H1 (cell line): ENCODE measurements around the gene SLC22A14. TPM values are rescaled to one million over a fixed set of nuclear protein-coding genes. Genes with fewer than 3 reads are reported as not detected.
"Not testable (repeated sequence)": the region's sequence is repeated elsewhere in the genome, so short reads cannot be mapped to it uniquely, and the experiment has no call there.

ENCODE experiments used
- CTCF ChIA-PET: fragments of 300-600 bp; sonication (Branson Sonifier 250); formaldehyde crosslinking; loops from one replicate; lab custom pipeline; 2021; ENCODE audit not compliant: partially characterized antibody; lab: Charles Lee
- POLR2A ChIA-PET: fragments of 300-600 bp; sonication (Branson Sonifier 250); formaldehyde crosslinking; loops from one replicate; lab custom pipeline; 2021; ENCODE audit warnings: inconsistent platforms; ENCODE audit not compliant: partially characterized antibody; lab: Charles Lee
- DNase-seq, 2 experiments: peaks; one replicate each; pipeline versions ENCODE4 v3.0.0 to v3.0.0-alpha.2; 2010 to 2022; ENCODE audit warnings: low spot score in 2 of 2, low read depth in 1 of 2, mixed read lengths in 1 of 2
- FAIRE-seq: peaks from 2 replicates; lab custom pipeline; 2011; peaks lifted over from hg19 to GRCh38; lab: Jason Lieb, UNC
- H2AFZ ChIP-seq: 2 replicates; pipeline ENCODE4 v1.8.1; 2012; ENCODE audit warnings: low read length, inconsistent platforms
- H2AK5ac ChIP-seq: 2 replicates; pipeline ENCODE4 v1.6.1; 2013; ENCODE audit warnings: low read depth, low read length
- H2BK120ac ChIP-seq: replicated peaks from 2 replicates; pipeline ENCODE3; 2013; ENCODE audit warnings: low read depth, low read length, inconsistent platforms
- H2BK12ac ChIP-seq: 2 replicates; pipeline ENCODE4 v1.6.1; 2013; ENCODE audit warnings: low read depth, low read length
- H2BK15ac ChIP-seq: 2 replicates; pipeline ENCODE4 v1.6.1; 2013; ENCODE audit warnings: low read length
- H2BK20ac ChIP-seq: 2 replicates; pipeline ENCODE4 v1.6.1; 2013; ENCODE audit warnings: low read length
- H2BK5ac ChIP-seq: 2 replicates; pipeline ENCODE4 v1.6.1; 2013; ENCODE audit warnings: low read depth, low read length
- H3K14ac ChIP-seq: 2 replicates; pipeline ENCODE4 v1.6.1; 2013; ENCODE audit warnings: inconsistent platforms; ENCODE audit not compliant: insufficient read length
- H3K18ac ChIP-seq: 2 replicates; pipeline ENCODE4 v1.6.1; 2013; ENCODE audit warnings: low read length; ENCODE audit errors: extremely low read depth
- H3K23ac ChIP-seq: 2 replicates; pipeline ENCODE4 v1.6.1; 2013; ENCODE audit warnings: inconsistent platforms; ENCODE audit not compliant: insufficient read length
- H3K23me2 ChIP-seq: 2 replicates; pipeline ENCODE4 v1.6.1; 2013; ENCODE audit warnings: low read depth, low read length
- H3K27ac ChIP-seq: 2 replicates; pipeline ENCODE4 v1.6.1; 2011; ENCODE audit warnings: low read depth, low read length, inconsistent platforms
- H3K27me3 ChIP-seq, 4 experiments: replicated peaks in 1 of 4; 1 replicate in 1 of 4; 2 replicates in 3 of 4; pipeline versions ENCODE4 v1.6.1 to v1.8.1; 2011 to 2013; ENCODE audit warnings: low read length in 3 of 4, mild to moderate bottlenecking in 3 of 4, inconsistent platforms in 2 of 4, mixed read lengths in 2 of 4, moderate library complexity in 1 of 4; ENCODE audit not compliant: control insufficient read depth in 3 of 4, insufficient read depth in 3 of 4; ENCODE audit errors: extremely low read depth in 1 of 4
- H3K36me3 ChIP-seq, 4 experiments: 2 replicates each; pipeline versions ENCODE4 v1.6.1 to v1.8.1; 2011 to 2013; ENCODE audit warnings: mild to moderate bottlenecking in 4 of 4, low read length in 3 of 4, moderate library complexity in 2 of 4, control low read depth in 1 of 4, inconsistent platforms in 1 of 4; ENCODE audit not compliant: insufficient read depth in 4 of 4, control insufficient read depth in 2 of 4
- H3K4ac ChIP-seq: replicated peaks from 2 replicates; pipeline ENCODE3; 2013; ENCODE audit warnings: low read length, low read depth, mixed read lengths, inconsistent platforms; ENCODE audit not compliant: insufficient read length
- H3K4me1 ChIP-seq, 4 experiments: replicated peaks in 1 of 4; 1 replicate in 1 of 4; 2 replicates in 3 of 4; pipeline versions ENCODE4 v1.6.1 to v1.8.1; 2011 to 2013; ENCODE audit warnings: low read length in 3 of 4, inconsistent platforms in 2 of 4, mixed read lengths in 1 of 4; ENCODE audit not compliant: insufficient read depth in 4 of 4, control insufficient read depth in 3 of 4
- H3K4me2 ChIP-seq, 2 experiments: 2 replicates each; pipeline versions ENCODE4 v1.6.1 to v1.8.1; 2011 to 2013; ENCODE audit warnings: low read depth in 2 of 2, low read length in 2 of 2, control low read depth in 1 of 2, inconsistent platforms in 1 of 2, mild to moderate bottlenecking in 1 of 2; ENCODE audit not compliant: insufficient read depth in 1 of 2
- H3K4me3 ChIP-seq, 4 experiments: fragments of 200-600, 300-600 bp in 1 of 4; sonication (generic), shearing (Covaris generic), sonication (Bioruptor Twin) in 1 of 4; 2 replicates each; pipeline versions ENCODE4 v1.5.1 to v1.8.1; 2011 to 2016; ENCODE audit warnings: low read length in 4 of 4, low read depth in 3 of 4, control low read depth in 2 of 4, inconsistent platforms in 2 of 4, mild to moderate bottlenecking in 2 of 4, mixed read lengths in 1 of 4, moderate library complexity in 1 of 4; ENCODE audit not compliant: insufficient read depth in 2 of 4; ENCODE audit errors: extremely low read depth in 1 of 4
- H3K56ac ChIP-seq: replicated peaks from 2 replicates; pipeline ENCODE3; 2013; ENCODE audit warnings: low read depth, mild to moderate bottlenecking, mixed read lengths, low read length, inconsistent platforms; ENCODE audit not compliant: insufficient read length
- H3K79me1 ChIP-seq: 2 replicates; pipeline ENCODE4 v1.6.1; 2013; ENCODE audit warnings: low read depth, low read length, control low read depth
- H3K79me2 ChIP-seq, 2 experiments: 2 replicates each; pipeline versions ENCODE4 v1.6.1 to v1.8.1; 2012 to 2013; ENCODE audit warnings: low read length in 2 of 2, mild to moderate bottlenecking in 2 of 2, inconsistent platforms in 1 of 2; ENCODE audit not compliant: insufficient read depth in 2 of 2, control insufficient read depth in 1 of 2
- H3K9ac ChIP-seq, 4 experiments: replicated peaks in 1 of 4; 1 replicate in 1 of 4; 2 replicates in 3 of 4; pipeline versions ENCODE4 v1.6.1 to v1.8.1; 2011 to 2013; ENCODE audit warnings: low read depth in 3 of 4, low read length in 3 of 4, control low read depth in 2 of 4, mild to moderate bottlenecking in 2 of 4, moderate library complexity in 2 of 4, inconsistent platforms in 1 of 4; ENCODE audit errors: extremely low read depth in 1 of 4
- H3K9me3 ChIP-seq, 2 experiments: 2 replicates each; pipeline versions ENCODE4 v1.6.1 to v1.8.1; 2012 to 2013; ENCODE audit warnings: mild to moderate bottlenecking in 2 of 2, moderate library complexity in 2 of 2, control low read depth in 1 of 2, inconsistent platforms in 1 of 2, low read depth in 1 of 2, low read length in 1 of 2, mixed read lengths in 1 of 2; ENCODE audit not compliant: insufficient read depth in 2 of 2
- H4K20me1 ChIP-seq, 2 experiments: replicated peaks in 1 of 2; 2 replicates each; pipeline versions ENCODE3 to v1.8.1; 2011 to 2013; ENCODE audit warnings: inconsistent platforms in 2 of 2, low read length in 2 of 2, mild to moderate bottlenecking in 1 of 2; ENCODE audit not compliant: insufficient read depth in 2 of 2, control insufficient read depth in 1 of 2
- H4K5ac ChIP-seq: 2 replicates; pipeline ENCODE4 v1.6.1; 2013; ENCODE audit warnings: low read length, low read depth, mixed read lengths, inconsistent platforms; ENCODE audit not compliant: insufficient read length
- H4K8ac ChIP-seq: 2 replicates; pipeline ENCODE4 v1.8.0; 2013; ENCODE audit warnings: mild to moderate bottlenecking, moderate library complexity, low read length, inconsistent platforms; ENCODE audit not compliant: insufficient read depth; ENCODE audit errors: extremely low read depth
- H4K91ac ChIP-seq: replicated peaks from 2 replicates; pipeline ENCODE3; 2013; ENCODE audit warnings: low read length, mixed read lengths, inconsistent platforms; ENCODE audit not compliant: insufficient read length
- WGBS, 2 experiments: shearing (Covaris generic) in 1 of 2; methylation state at CpG; one replicate each; pipeline versions ENCODE4 v1.1.6 to v1.1.7; 2013 to 2015; ENCODE audit warnings: low lambda C conversion rate in 2 of 2, mixed read lengths in 2 of 2, inconsistent platforms in 1 of 2, low coverage in 1 of 2, missing lambda C conversion rate in 1 of 2; ENCODE audit not compliant: insufficient replicate concordance in 2 of 2, insufficient coverage in 1 of 2, insufficient read length in 1 of 2; ENCODE audit errors: extremely low coverage in 1 of 2, missing lambda C conversion rate in 1 of 2; 5-methylcytosine and 5-hydroxymethylcytosine counted together
- polyA plus RNA-seq, 7 experiments: library from polyadenylated mRNA; depleted of rRNA in 3 of 7; stranded (reverse) in 5 of 7; unstranded in 2 of 7; fragments of >200 nt in 5 of 7; fragments of 200-250 nt in 2 of 7; gene quantifications; 1 replicate in 5 of 7; 2 replicates in 1 of 7; 4 replicates in 1 of 7; pipeline versions ENCODE4 v1.2.1 to v1.2.3, GENCODE V29; 2011 to 2013; ENCODE audit warnings: missing spikeins in 2 of 7, mixed read lengths in 2 of 7
- total RNA-seq: library from RNA; stranded (reverse); fragmentation: NEBNext Ultra II Directional; extraction: Animal tissue kit (Norgen Biotek cat#: 25700); gene quantifications from 2 replicates; pipeline ENCODE4 v1.2.1, GENCODE V29; 2021

SLC22A14 gene
- total and polyA plus RNA-seq, 2 of the 8 experiments (the other 6 are each of a cell fraction or from before 2014, with no cell fraction given): 0.03 TPM; not detected in 1

- DNase-seq, H3K18ac ChIP-seq, CTCF ChIA-PET, H2BK120ac ChIP-seq, H2BK15ac ChIP-seq, H3K23me2 ChIP-seq, POLR2A ChIA-PET, H3K9ac ChIP-seq, H2AK5ac ChIP-seq, H3K14ac ChIP-seq, H4K5ac ChIP-seq, H3K9me3 ChIP-seq, H3K4me2 ChIP-seq, FAIRE-seq, H3K23ac ChIP-seq, H3K79me1 ChIP-seq, H4K20me1 ChIP-seq, H3K4ac ChIP-seq, H2BK20ac ChIP-seq, H3K4me3 ChIP-seq, H2AFZ ChIP-seq, H2BK5ac ChIP-seq, H2BK12ac ChIP-seq, H4K91ac ChIP-seq, H3K27me3 ChIP-seq, H3K27ac ChIP-seq, H3K56ac ChIP-seq, H3K4me1 ChIP-seq, H3K79me2 ChIP-seq, H4K8ac ChIP-seq: not testable (repeated sequence)
- H3K36me3 ChIP-seq: peaks cover 2 to 25% (median 14%) of the 10 kb centered on the region in 4 experiments; a peak in 6 of 8 replicates
- 90% methylated on average over 4 of the region's 4 CpGs; no CpG with 5 or more reads in 1 of the 2 experiments for WGBS, 2 experiments
Measured at GRCh38 chr3:38242812-38243211, 39.3 kb upstream of the SLC22A14 start.
